Sigmoid colon (tissue), 7 donors: ENCODE measurements around the gene CEP162. TPM values are rescaled to one million over a fixed set of nuclear protein-coding genes. Genes with fewer than 3 reads are reported as not detected.
A peak's percentile ranks its signal among the peaks of the same experiment; 100 is the strongest.
"Not testable (repeated sequence)": the region's sequence is repeated elsewhere in the genome, so short reads cannot be mapped to it uniquely, and the experiment has no call there.

ENCODE experiments used
- DNase-seq: peaks from one replicate; pipeline ENCODE4 v3.0.0-alpha.2; 2019
- H3K27ac ChIP-seq, 4 donors: fragments of 200-600 bp; sonication (generic); one replicate each; pipeline ENCODE4 v1.5.1; 2016 to 2019; ENCODE audit warnings: mild to moderate bottlenecking in 1 of 4
- H3K27me3 ChIP-seq, 3 donors: fragments of 200-600 bp; sonication (generic); one replicate each; pipeline ENCODE4 v1.5.1; 2019; ENCODE audit warnings: mild to moderate bottlenecking in 1 of 3
- H3K36me3 ChIP-seq, 4 donors: fragments of 200-600 bp; sonication (generic); one replicate each; pipeline ENCODE4 v1.5.1; 2016 to 2019
- H3K4me1 ChIP-seq, 4 donors: fragments of 200-600 bp; sonication (generic); one replicate each; pipeline ENCODE4 v1.5.1; 2017 to 2019
- H3K4me3 ChIP-seq, 4 donors: fragments of 200-600 bp; sonication (generic); one replicate each; pipeline ENCODE4 v1.5.1; 2017 to 2019; ENCODE audit warnings: mild to moderate bottlenecking in 2 of 4, moderate library complexity in 1 of 4
- H3K9me3 ChIP-seq, 4 donors: fragments of 200-600 bp in 3 of 4; sonication (generic) in 3 of 4; one replicate each; pipeline versions ENCODE4 v1.5.1 to v1.6.1; 2013 to 2019
- CTCF ChIP-seq, 4 experiments: fragments of 450-650 bp in 3 of 4; fragments of 200-600 bp in 1 of 4; IDR thresholded peaks; one replicate each; pipeline ENCODE4 v1.5.1; 2016 to 2019; ENCODE audit warnings: antibody characterized with exemption in 4 of 4, mild to moderate bottlenecking in 3 of 4, moderate library complexity in 2 of 4
- EP300 ChIP-seq, 4 donors: sonication (generic); formaldehyde crosslinking; IDR thresholded peaks; one replicate each; pipeline ENCODE4 v1.6.1; 2017; ENCODE audit warnings: antibody characterized with exemption in 4 of 4
- POLR2A ChIP-seq, 2 donors: fragments of 450-650 bp; IDR thresholded peaks; one replicate each; pipeline ENCODE4 v1.6.1; 2016; ENCODE audit warnings: antibody characterized with exemption in 2 of 2, mild to moderate bottlenecking in 2 of 2, moderate library complexity in 2 of 2
- POLR2AphosphoS5 ChIP-seq, 4 donors: sonication (generic); formaldehyde crosslinking; IDR thresholded peaks; one replicate each; pipeline ENCODE4 v1.6.1; 2017; ENCODE audit warnings: antibody characterized with exemption in 4 of 4
- WGBS, 2 donors: extraction: QIAGEN DNeasy Blood & Tissue Kit; methylation state at CpG; one replicate each; pipeline ENCODE4 v1.1.7; 2013; 5-methylcytosine and 5-hydroxymethylcytosine counted together
- intact Hi-C: fragments of 100-400 bp; cut with DNase I; formaldehyde crosslinking; loops from one replicate; pipeline ENCODE4 v1.15.1; 2023
- polyA plus RNA-seq, 3 donors: library from polyadenylated mRNA; stranded (reverse); fragments of 200-250 nt; gene quantifications; one replicate each; pipeline ENCODE4 v1.2.3, GENCODE V29; 2013
- total RNA-seq, 4 donors: library from RNA; depleted of rRNA; stranded (reverse); fragments of >200 nt; gene quantifications; one replicate each; pipeline ENCODE4 v1.1.0, GENCODE V29; 2016
- donor health status: healthy with polysubstance abuse.
- donor health status: Bipolar disorder and iron deficiency.
- donor health status: healthy.

CEP162 gene
- total and polyA plus RNA-seq, 7 donors, result 1.8 to 18.6 (median 12.4) TPM

GRCh38 chr6:84220809-84221409, 6.5 kb downstream of the CEP162 start:
- TF ChIP-seq EP300 (IDR thresholded peaks at IDR 0.05), result no peak
- TF ChIP-seq CTCF (IDR thresholded peaks at IDR 0.05), result peak in 2 of 4 experiments; percentile 18 to 31
- intact Hi-C loops, result no loop called here
- no peaks in the 10 kb centered on the region for H3K9me3 ChIP-seq

GRCh38 chr6:84218091-84218490, 9.4 kb downstream of the CEP162 start:
- Histone ChIP-seq H3K27ac (no peak overlapping the region), H3K36me3 (peaks cover 0 to 18% (median 0%) of the 10 kb centered on the region in 4 donors), H3K4me1 (no peaks in the 10 kb centered on the region), H3K27me3 (no peaks in the 10 kb centered on the region), H3K4me3 (no peak overlapping the region), H3K9me3 (no peaks in the 10 kb centered on the region)
- 82 to 87% methylated on average over 3 of the region's 3 CpGs for WGBS, 2 donors
- TF ChIP-seq CTCF (IDR thresholded peaks at IDR 0.05) (no peak), EP300 (IDR thresholded peaks at IDR 0.05) (no peak), POLR2AphosphoS5 (IDR thresholded peaks at IDR 0.05) (no peak), POLR2A (IDR thresholded peaks at IDR 0.05) (no peak)
- no peak for DNase-seq
- intact Hi-C loops, result no loop called here

More at GRCh38 chr6:84220809-84221409, 6.5 kb downstream of the CEP162 start:
- Histone ChIP-seq H3K4me3 (no peak overlapping the region), H3K4me1 (peaks cover 0 to 3% (median 1%) of the 10 kb centered on the region in 4 donors), H3K27ac (no peak overlapping the region), H3K36me3 (peaks cover 0 to 13% (median 0%) of the 10 kb centered on the region in 4 donors), H3K27me3 (no peaks in the 10 kb centered on the region)
- no peak for DNase-seq
- 84 to 89% methylated on average over 3 of the region's 3 CpGs for WGBS, 2 donors

GRCh38 chr6:84213217-84213616, 14.2 kb downstream of the CEP162 start:
- intact Hi-C loops, result no loop called here
- WGBS, 2 donors, result 90 to 94% methylated on average over 1 of the region's 1 CpG

GRCh38 chr6:84204011-84204410, 23.4 kb downstream of the CEP162 start:
- Histone ChIP-seq H3K27me3 (no peaks in the 10 kb centered on the region), H3K36me3 (peaks cover 0 to 45% (median 3%) of the 10 kb centered on the region in 4 donors), H3K9me3 (no peaks in the 10 kb centered on the region), H3K4me3 (no peak overlapping the region), H3K4me1 (no peaks in the 10 kb centered on the region), H3K27ac (no peak overlapping the region)
- intact Hi-C loops, result no loop called here
- 92 to 93% methylated on average over 3 of the region's 3 CpGs for WGBS, 2 donors
- TF ChIP-seq POLR2AphosphoS5 (IDR thresholded peaks at IDR 0.05) (no peak), CTCF (IDR thresholded peaks at IDR 0.05) (no peak), POLR2A (IDR thresholded peaks at IDR 0.05) (no peak), EP300 (IDR thresholded peaks at IDR 0.05) (no peak)
- DNase-seq, result no peak

More at GRCh38 chr6:84213217-84213616, 14.2 kb downstream of the CEP162 start:
- Histone ChIP-seq H3K4me1 (no peaks in the 10 kb centered on the region), H3K27ac (no peak overlapping the region), H3K4me3 (no peak overlapping the region), H3K36me3 (peaks cover 0 to 43% (median 3%) of the 10 kb centered on the region in 4 donors), H3K9me3 (no peaks in the 10 kb centered on the region), H3K27me3 (no peaks in the 10 kb centered on the region)
- TF ChIP-seq CTCF (IDR thresholded peaks at IDR 0.05) (no peak), POLR2A (IDR thresholded peaks at IDR 0.05) (no peak), EP300 (IDR thresholded peaks at IDR 0.05) (no peak), POLR2AphosphoS5 (IDR thresholded peaks at IDR 0.05) (no peak)
- DNase-seq, result no peak

DNA sequence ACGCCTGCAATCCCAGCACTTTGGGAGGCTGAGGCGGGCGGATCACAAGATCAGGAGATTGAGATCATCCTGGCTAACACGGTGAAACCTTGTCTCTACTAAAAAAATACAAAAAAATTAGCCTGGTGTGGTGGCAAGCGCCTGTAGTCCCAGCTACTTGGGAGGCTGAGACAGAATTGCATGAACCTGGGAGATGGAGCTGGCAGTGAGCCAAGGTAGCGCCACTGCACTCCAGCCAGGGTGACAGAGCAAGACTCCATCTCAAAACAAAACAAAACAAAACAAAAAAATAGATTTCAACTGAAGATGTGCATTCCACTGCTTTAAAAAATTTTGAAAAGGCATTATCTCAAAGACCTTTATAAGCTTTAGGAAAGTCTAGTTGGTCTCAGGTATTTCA, 27.5 kb downstream of the CEP162 start:
- DNase-seq, H3K27ac ChIP-seq, H3K27me3 ChIP-seq, intact Hi-C loops, H3K4me3 ChIP-seq, H3K9me3 ChIP-seq, H3K4me1 ChIP-seq: not testable (repeated sequence)
- 96 to 97% methylated on average over 6 of the region's 6 CpGs for WGBS, 2 donors
- peaks cover 3 to 66% (median 9%) of the 10 kb centered on the region in 4 donors for H3K36me3 ChIP-seq
